Spleen (tissue), 11 donors: ENCODE data around the gene PREP. TPM values are rescaled to one million over a fixed set of nuclear protein-coding genes. Genes with fewer than 3 reads are reported as not detected.

Source experiments
- DNase-seq: peaks from one replicate; pipeline ENCODE4 v3.0.0-alpha.2; 2020
- H3K27ac ChIP-seq, 8 donors: fragments of 200-600 bp; sonication (generic) in 7 of 8; 1 replicate in 4 of 8; 2 replicates in 4 of 8; pipeline versions ENCODE4 v1.5.0 to v1.8.0; 2016 to 2021; ENCODE audit warnings: inconsistent platforms in 4 of 8, mild to moderate bottlenecking in 4 of 8, moderate library complexity in 1 of 8
- H3K27me3 ChIP-seq, 7 donors: fragments of 200-600 bp; sonication (generic) in 6 of 7; replicated peaks in 1 of 7; 1 replicate in 4 of 7; 2 replicates in 3 of 7; pipeline versions ENCODE4 v1.5.0 to v1.8.0; 2016 to 2021; ENCODE audit warnings: inconsistent platforms in 3 of 7, mild to moderate bottlenecking in 1 of 7
- H3K36me3 ChIP-seq, 6 donors: fragments of 200-600 bp; sonication (generic) in 5 of 6; 1 replicate in 4 of 6; 2 replicates in 2 of 6; pipeline versions ENCODE4 v1.5.0 to v1.8.0; 2016 to 2021; ENCODE audit warnings: inconsistent platforms in 2 of 6
- H3K4me1 ChIP-seq, 6 donors: fragments of 200-600 bp; sonication (generic) in 5 of 6; 1 replicate in 3 of 6; 2 replicates in 3 of 6; pipeline versions ENCODE4 v1.5.0 to v1.8.0; 2016 to 2021; ENCODE audit warnings: inconsistent platforms in 3 of 6
- H3K4me3 ChIP-seq, 8 donors: fragments of 200-600 bp; sonication (generic) in 7 of 8; 1 replicate in 4 of 8; 2 replicates in 4 of 8; pipeline versions ENCODE4 v1.5.0 to v1.8.0; 2016 to 2021; ENCODE audit warnings: inconsistent platforms in 4 of 8, mild to moderate bottlenecking in 4 of 8, moderate library complexity in 2 of 8
- H3K9me3 ChIP-seq, 8 donors: fragments of 200-600 bp; sonication (generic) in 7 of 8; 1 replicate in 4 of 8; 2 replicates in 4 of 8; pipeline versions ENCODE4 v1.5.0 to v1.8.0; 2016 to 2021; ENCODE audit warnings: inconsistent platforms in 4 of 8
- POLR2A ChIP-seq, 3 donors: fragments of 450-650 bp; IDR thresholded peaks; one replicate each; pipeline ENCODE4 v1.5.1; 2017; ENCODE audit warnings: antibody characterized with exemption in 3 of 3, mild to moderate bottlenecking in 1 of 3
- POLR2AphosphoS5 ChIP-seq, 3 donors: sonication (generic); formaldehyde crosslinking; IDR thresholded peaks; one replicate each; pipeline ENCODE4 v1.5.1; 2017; ENCODE audit warnings: antibody characterized with exemption in 3 of 3
- WGBS, 5 donors: extraction: QIAGEN DNeasy Blood & Tissue Kit in 3 of 5; methylation state at CpG; one replicate each; pipeline versions ENCODE4 v1.1.5 to v1.1.7; 2013 to 2018; 5-methylcytosine and 5-hydroxymethylcytosine counted together
- intact Hi-C: fragments of 100-400 bp; cut with DNase I; formaldehyde crosslinking; loops from one replicate; pipeline ENCODE4 v1.15.0; 2023; ENCODE audit warnings: low total_unique reads
- polyA plus RNA-seq, 3 donors: library from polyadenylated mRNA; stranded (reverse); fragments of 200-250 nt; gene quantifications; one replicate each; pipeline ENCODE4 v1.2.1, GENCODE V29; 2013
- total RNA-seq, 7 donors: library from RNA; depleted of rRNA in 3 of 7; stranded (reverse); fragments of >200 nt in 3 of 7; fragmentation: NEBNext Ultra II Directional in 4 of 7; extraction: Animal tissue kit (Norgen Biotek cat#: 25700) in 4 of 7; gene quantifications; one replicate each; pipeline versions ENCODE4 v1.1.0 to v1.2.1, GENCODE V29; 2016 to 2021
- TF ChIP-seq, protein P1 (sequence below), 11 experiments: fragments of 200-600 bp in 7 of 11; fragments of 450-650 bp in 4 of 11; sonication (generic) in 4 of 11; IDR thresholded peaks in 8 of 11; conservative IDR thresholded peaks in 3 of 11; 1 replicate in 7 of 11; 2 replicates in 4 of 11; pipeline versions ENCODE4 v1.4.0 to v1.8.0; 2016 to 2021; ENCODE audit warnings: antibody characterized with exemption in 11 of 11, inconsistent platforms in 4 of 11, mild to moderate bottlenecking in 1 of 11
- donor health status: healthy with polysubstance abuse.
- donor health status: DM: no; HTN: no; CAD: no; lungs with moderate emphysema.
- donor health status: DM: no; HTN: no; CAD: no.
- donor health status: Bipolar disorder and iron deficiency.
- donor health status: healthy.
- donor health status: DM: no; HTN: no; CAD: no.
- donor health status: DM: yes; HTN: yes; CAD: no.

The PREP gene
- total and polyA plus RNA-seq, 10 donors = 9.8 to 22.9 (median 18.5) TPM

- DNase-seq = no peak
- Histone ChIP-seq H3K27me3 (no peaks in the 10 kb centered on the region), H3K4me1 (peaks cover 0 to 5% (median 0%) of the 10 kb centered on the region in 6 donors), H3K4me3 (no peak overlapping the region), H3K36me3 (no peaks in the 10 kb centered on the region), H3K27ac (no peak overlapping the region), H3K9me3 (no peaks in the 10 kb centered on the region)
- WGBS, 5 donors = 51 to 85% (median 73%) methylated on average over 3 of the region's 3 CpGs
- intact Hi-C loops = loop anchor here (5.0 kb wide), 1 partner anchor 790 kb away; no protein-coding TSS in a partner anchor
- TF ChIP-seq POLR2A (IDR thresholded peaks at IDR 0.05) = no peak
- TF ChIP-seq, protein P1, sequence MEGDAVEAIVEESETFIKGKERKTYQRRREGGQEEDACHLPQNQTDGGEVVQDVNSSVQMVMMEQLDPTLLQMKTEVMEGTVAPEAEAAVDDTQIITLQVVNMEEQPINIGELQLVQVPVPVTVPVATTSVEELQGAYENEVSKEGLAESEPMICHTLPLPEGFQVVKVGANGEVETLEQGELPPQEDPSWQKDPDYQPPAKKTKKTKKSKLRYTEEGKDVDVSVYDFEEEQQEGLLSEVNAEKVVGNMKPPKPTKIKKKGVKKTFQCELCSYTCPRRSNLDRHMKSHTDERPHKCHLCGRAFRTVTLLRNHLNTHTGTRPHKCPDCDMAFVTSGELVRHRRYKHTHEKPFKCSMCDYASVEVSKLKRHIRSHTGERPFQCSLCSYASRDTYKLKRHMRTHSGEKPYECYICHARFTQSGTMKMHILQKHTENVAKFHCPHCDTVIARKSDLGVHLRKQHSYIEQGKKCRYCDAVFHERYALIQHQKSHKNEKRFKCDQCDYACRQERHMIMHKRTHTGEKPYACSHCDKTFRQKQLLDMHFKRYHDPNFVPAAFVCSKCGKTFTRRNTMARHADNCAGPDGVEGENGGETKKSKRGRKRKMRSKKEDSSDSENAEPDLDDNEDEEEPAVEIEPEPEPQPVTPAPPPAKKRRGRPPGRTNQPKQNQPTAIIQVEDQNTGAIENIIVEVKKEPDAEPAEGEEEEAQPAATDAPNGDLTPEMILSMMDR (IDR thresholded peaks at IDR 0.05 in 8 of 11, conservative IDR thresholded peaks at IDR 0.05 in 3 of 11) = no peak
- no peak for TF ChIP-seq POLR2AphosphoS5 (IDR thresholded peaks at IDR 0.05)
Observed at GRCh38 chr6:105432797-105433196, 29.9 kb upstream of the PREP start.

- 22 to 39% (median 30%) methylated on average over 2 of the region's 2 CpGs for WGBS, 5 donors
- H3K4me1 ChIP-seq = peaks cover 0 to 5% (median 0%) of the 10 kb centered on the region in 6 donors
- no peak for TF ChIP-seq POLR2AphosphoS5 (IDR thresholded peaks at IDR 0.05)
- TF ChIP-seq, protein P1 (IDR thresholded peaks at IDR 0.05 in 8 of 11, conservative IDR thresholded peaks at IDR 0.05 in 3 of 11) = peak in 9 of 11 experiments; percentile 16 to 63 (median 48)
Observed at GRCh38 chr6:105431226-105431625, 28.3 kb upstream of the PREP start.

GRCh38 chr6:105430685-105431084, 27.8 kb upstream of the PREP start:
- Histone ChIP-seq H3K9me3 (no peaks in the 10 kb centered on the region), H3K4me3 (no peak overlapping the region), H3K27me3 (no peaks in the 10 kb centered on the region), H3K4me1 (peaks cover 0 to 5% (median 0%) of the 10 kb centered on the region in 6 donors), H3K27ac (no peak overlapping the region), H3K36me3 (no peaks in the 10 kb centered on the region)
- 86 to 90% (median 87%) methylated on average over 3 of the region's 3 CpGs for WGBS, 5 donors
- TF ChIP-seq, protein P1 (IDR thresholded peaks at IDR 0.05 in 8 of 11, conservative IDR thresholded peaks at IDR 0.05 in 3 of 11) = no peak
- TF ChIP-seq POLR2A (IDR thresholded peaks at IDR 0.05) (no peak), POLR2AphosphoS5 (IDR thresholded peaks at IDR 0.05) (no peak)
- no peak for DNase-seq
- intact Hi-C loops = loop anchor here (5.0 kb wide), 1 partner anchor 792 kb away; no protein-coding TSS in a partner anchor

More at GRCh38 chr6:105431226-105431625, 28.3 kb upstream of the PREP start:
- Histone ChIP-seq H3K27ac (no peak overlapping the region), H3K36me3 (no peaks in the 10 kb centered on the region), H3K4me3 (no peak overlapping the region), H3K9me3 (no peaks in the 10 kb centered on the region), H3K27me3 (no peaks in the 10 kb centered on the region)
- intact Hi-C loops = loop anchor here (5.0 kb wide), 1 partner anchor 791 kb away; no protein-coding TSS in a partner anchor
- no peak for DNase-seq

DNA sequence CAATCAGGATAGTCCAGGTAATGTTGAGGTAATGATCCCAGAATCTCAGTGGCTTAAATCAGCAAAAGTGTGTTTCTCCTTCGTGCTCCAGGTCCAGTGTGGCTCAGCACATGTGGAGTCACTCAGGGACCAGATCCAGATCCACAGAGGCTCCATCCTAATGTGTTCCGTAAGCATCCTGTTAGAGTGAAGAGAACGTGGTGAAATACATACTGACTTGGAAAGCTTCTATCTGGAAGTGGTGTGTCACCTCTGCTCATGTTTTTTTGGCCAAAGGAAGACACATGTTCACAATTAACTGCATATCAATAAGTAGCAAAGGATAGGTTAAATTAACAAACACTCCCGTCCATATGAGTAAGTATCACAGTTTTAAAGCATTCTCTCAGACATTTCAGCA, 26.8 kb upstream of the PREP start:
- no peak for DNase-seq
- intact Hi-C loops = loop anchor here (5.0 kb wide), 1 partner anchor 793 kb away; no protein-coding TSS in a partner anchor
- Histone ChIP-seq H3K9me3 (no peaks in the 10 kb centered on the region), H3K27ac (no peak overlapping the region), H3K36me3 (no peaks in the 10 kb centered on the region), H3K4me3 (no peak overlapping the region), H3K27me3 (no peaks in the 10 kb centered on the region), H3K4me1 (peaks cover 0 to 5% (median 0%) of the 10 kb centered on the region in 6 donors)
- TF ChIP-seq POLR2AphosphoS5 (IDR thresholded peaks at IDR 0.05) (no peak), POLR2A (IDR thresholded peaks at IDR 0.05) (no peak)
- TF ChIP-seq, protein P1 (IDR thresholded peaks at IDR 0.05 in 8 of 11, conservative IDR thresholded peaks at IDR 0.05 in 3 of 11) = no peak
- WGBS, 5 donors = 75 to 86% (median 78%) methylated on average over 4 of the region's 4 CpGs
